Measurements from ENCODE around the gene CAPN13.

Gene CAPN13

GRCh38 chr2:30807249-30807648, at the start of gene CAPN13:
Gene CAPN13 (minus strand): TSS chr2:30807446. CDS start chr2:30787325, 20,121 bp downstream.
- in situ Hi-C loops (cut with MboI; ENCODE audit: low sequenced_read_pairs): no loop called here

- in situ Hi-C loops (cut with MboI; ENCODE audit: low sequenced_read_pairs): no loop called here
Measured at GRCh38 chr2:30847841-30848240, 40.6 kb upstream of the CAPN13 start.

- in situ Hi-C loops (cut with MboI; ENCODE audit: low sequenced_read_pairs): no loop called here
Measured at GRCh38 chr2:30847329-30847728, 40.1 kb upstream of the CAPN13 start.

GRCh38 chr2:30828586-30828985, 21.3 kb upstream of the CAPN13 start:
- in situ Hi-C loops (cut with MboI; ENCODE audit: low sequenced_read_pairs): no loop called here

DNA sequence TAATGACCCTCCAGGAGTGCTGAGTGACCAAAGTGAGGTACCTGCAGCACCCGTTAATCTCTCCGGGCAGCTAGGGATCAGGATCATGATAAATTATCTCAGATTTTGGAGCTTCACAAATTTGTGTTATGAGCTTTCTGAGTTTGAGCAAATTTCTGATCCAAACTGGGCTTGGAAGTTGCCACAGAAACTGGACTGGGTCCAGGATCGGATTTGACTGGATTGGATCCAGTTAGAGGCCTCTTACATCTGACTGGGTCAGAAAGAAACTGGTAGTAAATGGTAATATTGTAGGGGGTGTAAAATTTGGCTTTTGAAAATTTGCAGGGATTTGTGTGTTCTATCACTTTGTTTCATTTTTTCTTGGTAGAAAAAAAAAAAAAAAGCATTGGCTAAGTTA, 19.7 kb upstream of the CAPN13 start:
- in situ Hi-C loops (cut with MboI; ENCODE audit: low sequenced_read_pairs): no loop called here

GRCh38 chr2:30826481-30826880, 19.2 kb upstream of the CAPN13 start:
- in situ Hi-C loops (cut with MboI; ENCODE audit: low sequenced_read_pairs): no loop called here

- in situ Hi-C loops (cut with MboI; ENCODE audit: low sequenced_read_pairs): no loop called here
Measured at GRCh38 chr2:30823452-30823851, 16.2 kb upstream of the CAPN13 start.

- in situ Hi-C loops (cut with MboI; ENCODE audit: low sequenced_read_pairs): no loop called here
Measured at GRCh38 chr2:30821960-30822359, 14.7 kb upstream of the CAPN13 start.

DNA sequence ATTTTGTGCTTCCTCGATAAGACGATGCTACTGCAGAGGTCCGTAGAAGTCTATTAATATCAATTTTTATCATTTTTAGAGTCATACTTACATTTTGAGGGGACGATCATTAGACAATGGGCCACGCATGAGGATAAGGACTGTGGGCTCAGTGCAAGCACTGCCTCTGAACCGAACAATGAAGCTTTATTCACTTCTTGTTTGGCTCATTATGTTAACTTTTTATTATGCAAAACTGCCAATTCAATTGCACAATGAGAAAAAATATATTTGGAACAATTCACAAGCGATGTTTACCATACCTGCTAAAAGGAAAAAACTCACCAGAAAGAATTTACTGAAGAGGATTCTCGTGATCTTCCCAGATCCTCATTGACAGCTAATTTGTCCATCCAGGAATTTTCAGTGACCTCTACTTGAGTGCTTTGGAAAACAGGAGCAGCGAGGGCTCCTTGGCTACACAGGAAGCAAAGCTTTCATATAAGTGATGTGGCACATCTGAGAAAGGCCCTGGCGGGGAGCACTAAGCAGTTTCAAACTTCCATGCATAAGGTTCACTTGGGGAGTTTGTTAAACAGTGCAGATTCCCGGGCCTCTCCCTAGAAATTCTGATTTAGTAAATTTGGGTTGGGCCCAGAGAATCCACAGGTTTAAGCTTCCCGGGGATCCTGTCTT, 13.3 kb upstream of the CAPN13 start:
- in situ Hi-C loops (cut with MboI; ENCODE audit: low sequenced_read_pairs): no loop called here

GRCh38 chr2:30809938-30810337, 2.7 kb upstream of the CAPN13 start:
- in situ Hi-C loops (cut with MboI; ENCODE audit: low sequenced_read_pairs): no loop called here

DNA sequence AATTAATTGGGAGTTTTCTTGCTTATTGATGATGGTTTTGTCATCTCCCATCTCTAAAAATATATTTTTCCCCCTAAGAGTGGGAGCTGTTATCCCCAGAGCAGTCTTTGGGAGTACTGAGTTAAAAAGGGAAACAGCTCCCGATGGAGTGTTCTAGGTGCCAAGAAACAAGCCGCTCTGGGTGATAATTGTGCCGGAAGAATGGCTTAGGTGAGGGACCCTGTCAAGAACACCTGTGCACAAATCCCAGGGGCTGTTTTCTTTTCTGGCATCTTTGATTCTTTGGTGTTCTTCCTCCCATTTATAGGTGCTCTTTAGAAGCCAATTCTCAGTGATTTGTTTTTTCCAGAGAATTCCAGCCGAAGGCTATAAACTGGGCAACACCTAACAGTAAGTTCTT, 1.4 kb upstream of the CAPN13 start:
- in situ Hi-C loops (cut with MboI; ENCODE audit: low sequenced_read_pairs): no loop called here

DNA sequence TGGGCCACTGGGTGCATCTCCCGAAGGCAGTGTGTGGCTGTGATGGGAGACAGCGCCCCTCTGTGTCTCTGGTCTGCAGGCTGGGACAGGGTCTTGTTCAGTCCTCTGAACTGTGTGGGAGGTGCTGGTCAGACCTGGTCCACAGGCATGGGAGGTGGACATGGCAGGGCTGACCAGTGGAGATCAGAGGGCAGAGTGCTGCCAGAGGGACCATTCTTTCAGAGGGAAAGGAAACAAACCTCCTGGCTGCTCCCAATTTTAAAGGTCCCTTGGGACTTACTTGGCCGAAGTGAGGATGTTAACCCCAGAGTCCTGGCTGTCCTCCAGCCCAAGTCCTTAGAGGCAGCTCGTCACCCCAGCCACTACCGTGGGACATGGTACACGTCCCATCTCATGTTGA, 4.0 kb downstream of the CAPN13 start:
- in situ Hi-C loops (cut with MboI; ENCODE audit: low sequenced_read_pairs): no loop called here

- in situ Hi-C loops (cut with MboI; ENCODE audit: low sequenced_read_pairs): no loop called here
Measured at GRCh38 chr2:30802611-30803010, 4.6 kb downstream of the CAPN13 start.

DNA sequence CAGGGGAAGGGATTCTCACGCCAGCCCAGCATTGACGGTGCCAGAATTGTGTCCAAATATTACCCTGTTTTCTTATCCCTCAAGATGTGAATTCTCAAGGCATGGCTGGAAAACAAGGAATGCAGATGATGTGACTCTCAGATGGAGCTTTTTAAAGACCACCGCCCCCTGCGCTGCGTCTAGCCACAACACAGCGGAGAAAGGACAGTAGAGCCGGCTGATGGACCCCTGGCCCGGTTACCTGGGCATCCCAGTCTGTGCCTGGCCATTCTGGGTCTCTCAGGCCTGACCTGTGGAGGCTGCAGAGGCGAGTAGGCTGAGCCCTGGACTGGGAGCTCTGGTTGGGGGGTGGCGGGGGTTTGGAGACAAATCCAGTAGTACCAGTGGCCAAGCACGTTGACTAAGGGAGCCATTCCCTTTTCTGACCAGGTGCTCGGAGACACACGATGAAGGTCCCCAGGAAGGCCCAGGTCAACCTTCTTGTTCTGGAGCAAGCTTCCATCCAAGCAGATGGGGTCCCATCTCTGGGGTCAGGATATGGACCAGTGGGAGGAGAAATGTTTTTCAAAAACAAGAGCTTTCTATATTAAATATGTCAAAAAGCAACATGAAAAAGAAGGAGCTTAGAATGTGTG, 5.3 kb downstream of the CAPN13 start:
- in situ Hi-C loops (cut with MboI; ENCODE audit: low sequenced_read_pairs): no loop called here

DNA sequence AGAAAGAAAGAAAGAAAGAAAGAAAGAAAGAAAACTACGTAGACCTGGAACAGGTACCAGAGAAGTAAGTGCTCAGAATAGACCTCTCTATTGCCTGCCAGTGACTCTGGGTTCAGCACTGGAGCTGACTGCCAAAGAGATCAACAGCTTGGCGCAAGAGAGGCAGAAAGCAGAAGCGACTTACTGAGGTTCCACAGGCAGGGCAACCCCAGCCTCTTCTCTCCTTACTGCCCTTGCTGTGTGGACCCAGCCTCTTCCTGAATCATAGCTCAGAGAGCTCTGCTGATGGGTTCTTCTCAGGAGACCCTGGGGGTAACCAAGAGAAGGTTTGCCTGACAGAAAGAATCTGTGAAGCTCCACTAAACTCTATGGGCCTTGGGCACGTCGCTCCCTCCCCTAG, 7.1 kb downstream of the CAPN13 start:
- in situ Hi-C loops (cut with MboI; ENCODE audit: low sequenced_read_pairs): no loop called here

DNA sequence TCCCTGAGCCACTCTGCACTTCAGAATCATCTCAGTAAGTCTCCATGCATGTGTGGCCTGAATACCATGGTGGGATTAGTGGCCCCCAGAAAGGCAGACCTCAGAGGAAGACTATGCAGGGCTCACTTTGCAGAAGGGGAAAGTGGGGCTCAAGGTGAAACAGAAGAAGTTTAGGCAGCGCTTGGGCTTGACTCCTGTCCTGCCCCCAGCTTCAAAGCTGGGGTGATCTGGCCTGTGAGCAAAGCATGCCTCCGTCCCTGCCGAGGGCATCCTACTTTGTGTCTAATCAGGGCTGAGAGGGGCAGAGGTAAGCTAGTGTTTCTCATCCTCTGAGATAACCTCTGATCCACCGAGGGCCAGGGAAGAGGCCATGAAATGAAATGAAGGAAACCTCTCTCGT, 7.9 kb downstream of the CAPN13 start:
- in situ Hi-C loops (cut with MboI; ENCODE audit: low sequenced_read_pairs): no loop called here

GRCh38 chr2:30798536-30798991, 8.7 kb downstream of the CAPN13 start:
- in situ Hi-C loops (cut with MboI; ENCODE audit: low sequenced_read_pairs): no loop called here

GRCh38 chr2:30797381-30798015, 9.7 kb downstream of the CAPN13 start:
- in situ Hi-C loops (cut with MboI; ENCODE audit: low sequenced_read_pairs): no loop called here

- in situ Hi-C loops (cut with MboI; ENCODE audit: low sequenced_read_pairs): no loop called here
Measured at GRCh38 chr2:30796699-30797098, 10.5 kb downstream of the CAPN13 start.

GRCh38 chr2:30792521-30792920, 14.7 kb downstream of the CAPN13 start:
- in situ Hi-C loops (cut with MboI; ENCODE audit: low sequenced_read_pairs): no loop called here

GRCh38 chr2:30790879-30791278, 16.4 kb downstream of the CAPN13 start:
- in situ Hi-C loops (cut with MboI; ENCODE audit: low sequenced_read_pairs): no loop called here

- in situ Hi-C loops (cut with MboI; ENCODE audit: low sequenced_read_pairs): no loop called here
Measured at GRCh38 chr2:30789670-30790210, 17.5 kb downstream of the CAPN13 start.

Data from HL-60/S4 treated with phorbol 12-myristate 13-acetate at 8.2 ng/mL for 4 days and 3 days (cell line).